Measurements from ENCODE around the gene TYW3. TPM values are rescaled to one million over a fixed set of nuclear protein-coding genes. Genes with fewer than 3 reads are reported as not detected.

The TYW3 gene
- total and polyA plus RNA-seq, 2 of the 13 experiments (the other 11 are each of a cell fraction or from before 2014, with no cell fraction given) = 17.6 to 45.8 TPM

GRCh38 chr1:74717626-74718025, 15.3 kb upstream of the TYW3 start:
- DNase-seq (ENCODE audit: low spot score) = no peak
- CTCF ChIA-PET (ENCODE audit: low intra/inter-chr PET ratio, low total read pairs) = no interaction called here

More at GRCh38 chr1:74717626-74718025, 15.3 kb upstream of the TYW3 start:
- Histone ChIP-seq H3K9ac (ENCODE audit: insufficient read depth, low read depth, low read length) (no peak overlapping the region), H3K4me3 (replicated peaks in 1 of 3; ENCODE audit: insufficient read depth in 1 of 3, low read depth in 2 of 3, low read length in 3 of 3) (no peak overlapping the region), H3K9me3 (ENCODE audit: low read length) (no peaks in the 10 kb centered on the region), H2AFZ (ENCODE audit: low read length) (no peak overlapping the region), H3K27me3 (ENCODE audit: control insufficient read depth in 1 of 2, insufficient read depth in 2 of 2, low read length in 2 of 2) (no peaks in the 10 kb centered on the region), H3K4me1 (ENCODE audit: insufficient read depth, low read length) (no peaks in the 10 kb centered on the region), H3K79me2 (ENCODE audit: insufficient read depth, low read length) (no peaks in the 10 kb centered on the region), H3K27ac (ENCODE audit: extremely low read length, insufficient read depth, low read length) (no peak overlapping the region), H3K36me3 (replicated peaks in 1 of 2; ENCODE audit: control insufficient read depth in 1 of 2, insufficient read depth in 2 of 2, low read length in 2 of 2) (peaks cover 30 to 90% of the 10 kb centered on the region in 2 experiments), H4K20me1 (ENCODE audit: insufficient read depth, low read length) (no peaks in the 10 kb centered on the region), H3K4me2 (ENCODE audit: low read depth, low read length) (no peak overlapping the region)
- POLR2A ChIA-PET = no interaction called here
- FAIRE-seq = no peak
- no TSS peak for BruUV-seq (replicated peaks)
- no peak for TF ChIP-seq MIXL1 (CRISPR knock-in tag; IDR thresholded peaks at IDR 0.05)
- no peak for TF ChIP-seq CENPBD1 (CRISPR knock-in tag; IDR thresholded peaks at IDR 0.05; ENCODE audit: borderline replicate concordance, low read depth)
- no peak for TF ChIP-seq ZNF337 (CRISPR knock-in tag; IDR thresholded peaks at IDR 0.05; ENCODE audit: borderline replicate concordance, low read depth)
- no peak for TF ChIP-seq MYC (CRISPR knock-in tag; IDR thresholded peaks at IDR 0.05; ENCODE audit: borderline replicate concordance)
- TF ChIP-seq ZNF235 (CRISPR knock-in tag; IDR thresholded peaks at IDR 0.05; ENCODE audit: borderline replicate concordance) = no peak
- no peak for TF ChIP-seq ZNF121 (CRISPR knock-in tag; IDR thresholded peaks at IDR 0.05)
- no peak for TF ChIP-seq ZNF879 (CRISPR knock-in tag; IDR thresholded peaks at IDR 0.05)
- no peak for TF ChIP-seq ZNF282 (IDR thresholded peaks at IDR 0.05; ENCODE audit: partially characterized antibody)
- TF ChIP-seq THAP11 (CRISPR knock-in tag; IDR thresholded peaks at IDR 0.05) = no peak
- no peak for TF ChIP-seq ATF6 (CRISPR knock-in tag; conservative IDR thresholded peaks at IDR 0.05)
- no peak for TF ChIP-seq TMF1 (CRISPR knock-in tag; IDR thresholded peaks at IDR 0.05; ENCODE audit: low read depth)
- TF ChIP-seq ARID4A (CRISPR knock-in tag; IDR thresholded peaks at IDR 0.05; ENCODE audit: borderline replicate concordance) = no peak
- no peak for TF ChIP-seq ZNF629 (CRISPR knock-in tag; conservative IDR thresholded peaks at IDR 0.05)
- 95% methylated on average over 2 of the region's 2 CpGs for WGBS (ENCODE audit: low lambda C conversion rate)
- intact Hi-C loops (cut with micrococcal nuclease; ENCODE audit: unreplicated experiment) (no loop called here), in situ Hi-C loops (cut with HindIII; ENCODE audit: extremely low pct_ligation_motif_present, low pct_unique_long_range_greater_than_20kb) (no loop called here)
- no peak for ATAC-seq

Data from HepG2 (cell line).